HG03097 (cell line): ENCODE results near the gene U2AF2.

ENCODE experiments used
- ATAC-seq: cut with Tn5 transposase; IDR thresholded peaks from one replicate; pipeline ENCODE4 v1.9.1; 2021; ENCODE audit not compliant: unreplicated experiment, low FRiP score

U2AF2 gene

GRCh38 chr19:55654323-55654867 lies 440 bp upstream of the U2AF2 start:
- ATAC-seq, result peak; percentile 66

- no peak for ATAC-seq
Measured at GRCh38 chr19:55655648-55656040, 809 bp downstream of the U2AF2 start.

- no peak for ATAC-seq
Measured at GRCh38 chr19:55656552-55656951, 1.7 kb downstream of the U2AF2 start.

- no peak for ATAC-seq
Measured at GRCh38 chr19:55656988-55657747, 2.3 kb downstream of the U2AF2 start.

DNA sequence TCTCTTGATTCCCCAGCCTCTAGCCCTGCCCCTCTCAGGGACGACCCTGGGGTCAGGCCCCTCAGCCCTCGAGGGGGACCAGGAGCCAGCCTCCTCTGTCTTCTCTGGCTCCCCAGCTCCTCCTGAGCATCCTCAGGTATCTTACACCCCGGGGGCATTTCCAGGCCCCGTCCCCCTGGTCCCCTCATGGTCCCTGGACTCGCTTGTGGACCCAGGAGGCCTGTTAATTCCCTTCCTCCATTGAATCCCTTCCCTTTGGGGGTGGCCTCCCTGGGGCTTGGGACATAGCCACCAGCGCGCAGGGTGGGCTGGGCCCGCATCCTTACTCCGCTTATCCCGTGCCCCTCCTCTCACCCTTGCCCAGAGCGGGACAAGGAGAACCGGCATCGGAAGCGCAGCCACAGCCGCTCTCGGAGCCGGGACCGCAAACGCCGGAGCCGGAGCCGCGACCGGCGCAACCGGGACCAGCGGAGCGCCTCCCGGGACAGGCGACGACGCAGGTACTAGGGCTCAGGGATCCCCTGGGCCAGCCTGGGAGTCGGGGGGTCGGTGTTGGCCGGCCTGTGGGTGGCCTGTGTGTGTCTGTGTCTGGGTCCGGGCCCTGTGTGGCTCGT lies 4.1 kb downstream of the U2AF2 start:
- no peak for ATAC-seq

DNA sequence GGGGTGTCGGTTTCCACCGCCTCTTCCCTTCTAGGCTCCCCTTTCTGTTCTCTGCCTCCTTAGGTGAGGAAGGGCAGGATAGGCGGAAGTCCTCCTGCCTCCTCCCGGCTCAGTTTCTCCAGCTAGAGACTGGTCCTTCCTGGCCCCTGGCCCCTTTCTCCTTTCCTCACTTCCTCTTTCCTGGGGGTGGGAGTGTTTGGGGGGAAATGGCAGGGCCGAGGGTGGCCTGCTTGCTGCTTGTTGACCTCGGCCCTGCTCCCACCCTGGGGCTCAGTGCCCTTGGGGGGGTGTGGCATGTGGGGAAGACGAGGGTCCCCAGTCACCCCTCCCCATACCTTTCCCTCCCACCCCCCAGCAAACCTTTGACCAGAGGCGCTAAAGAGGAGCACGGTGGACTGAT lies 5.0 kb downstream of the U2AF2 start:
- ATAC-seq, result no peak

GRCh38 chr19:55660404-55660803 lies 5.6 kb downstream of the U2AF2 start:
- no peak for ATAC-seq

- no peak for ATAC-seq
Measured at GRCh38 chr19:55660991-55661390, 6.2 kb downstream of the U2AF2 start.

DNA sequence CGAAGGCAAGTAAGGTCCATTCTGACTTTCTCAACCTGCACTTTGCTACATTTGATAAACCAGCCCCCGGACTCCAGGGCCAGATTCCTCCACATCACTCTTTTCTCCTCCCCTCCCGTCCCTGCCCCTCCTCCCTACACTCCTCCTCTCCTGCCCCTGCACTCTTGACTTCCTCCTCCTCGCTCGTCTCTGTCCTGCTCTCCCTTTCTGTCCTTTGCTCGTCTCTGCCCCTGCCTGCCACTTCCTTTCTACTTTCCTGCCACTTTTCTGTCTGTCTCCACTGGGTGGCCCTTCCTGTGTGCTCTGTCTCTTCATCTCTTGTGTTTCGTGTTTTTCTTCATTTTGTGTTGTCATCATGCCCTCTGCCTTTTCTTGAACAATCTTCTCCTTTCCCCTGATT lies 7.0 kb downstream of the U2AF2 start:
- no peak for ATAC-seq

DNA sequence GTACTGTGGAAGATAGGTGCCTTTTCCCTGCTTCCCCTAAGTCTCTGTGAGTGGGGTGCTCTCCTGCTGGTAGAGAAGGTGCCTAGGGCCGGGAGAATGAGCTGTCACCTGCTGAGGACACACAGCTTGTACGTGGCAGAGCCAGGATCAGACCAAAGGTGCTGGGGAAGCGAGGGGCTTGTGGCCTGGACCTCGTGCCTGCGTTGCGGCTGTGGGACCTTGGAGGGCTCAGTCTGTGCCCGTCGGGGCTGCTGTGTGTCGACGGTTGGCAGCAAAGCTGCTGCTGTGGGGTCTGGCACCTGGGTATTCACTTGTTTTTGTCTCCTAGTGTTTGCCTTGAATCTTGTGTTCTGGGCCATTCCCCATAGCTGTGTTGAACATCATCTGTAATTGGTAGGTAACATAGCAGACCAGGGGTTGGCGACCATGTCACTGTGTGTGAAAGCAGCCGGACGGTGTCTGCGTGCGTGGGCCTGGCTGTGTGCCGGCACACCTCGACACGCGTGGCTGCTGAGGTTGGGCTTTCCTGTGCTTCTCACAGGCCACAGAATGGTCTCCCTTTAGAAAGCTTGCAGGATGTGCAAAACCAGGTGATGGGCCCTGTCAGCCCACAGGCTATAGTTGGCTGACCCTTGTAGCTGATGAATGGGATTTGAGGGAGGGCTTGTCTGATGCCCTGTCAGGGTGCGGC lies 9.2 kb downstream of the U2AF2 start:
- no peak for ATAC-seq

DNA sequence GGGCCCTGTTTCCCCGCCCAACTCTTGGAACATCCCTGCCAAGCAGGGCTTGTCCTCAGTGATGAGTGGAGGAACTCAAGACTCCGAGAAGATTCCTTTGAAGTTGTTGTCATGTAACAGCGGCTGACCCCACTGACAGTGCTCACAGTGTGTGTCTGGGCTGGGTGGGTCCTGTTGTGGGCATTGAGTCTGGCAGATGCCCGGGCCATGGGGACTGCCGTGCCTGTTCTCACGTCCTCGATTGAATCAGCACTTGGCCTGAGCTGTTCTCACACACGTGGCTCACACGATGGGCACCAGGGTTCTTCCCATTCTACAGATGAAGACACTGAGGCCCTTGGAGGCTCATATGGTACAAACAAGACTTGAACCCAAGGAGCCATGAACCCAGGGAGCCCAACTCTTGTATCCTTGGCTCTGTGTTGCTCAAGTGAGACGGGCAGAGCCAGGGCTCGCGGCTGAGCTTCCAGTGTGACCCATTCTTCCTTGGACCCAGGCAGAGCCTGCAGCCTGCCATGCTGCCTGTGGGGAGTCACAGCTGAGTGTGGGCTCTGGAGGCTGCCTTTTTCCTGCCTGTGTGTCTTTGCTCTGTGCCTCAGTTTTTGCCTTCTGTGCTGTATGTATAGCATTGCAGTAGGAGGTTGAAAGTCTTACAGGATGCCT lies 11.6 kb downstream of the U2AF2 start:
- ATAC-seq, result no peak

GRCh38 chr19:55667006-55667381 lies 12.2 kb downstream of the U2AF2 start:
- no peak for ATAC-seq

DNA sequence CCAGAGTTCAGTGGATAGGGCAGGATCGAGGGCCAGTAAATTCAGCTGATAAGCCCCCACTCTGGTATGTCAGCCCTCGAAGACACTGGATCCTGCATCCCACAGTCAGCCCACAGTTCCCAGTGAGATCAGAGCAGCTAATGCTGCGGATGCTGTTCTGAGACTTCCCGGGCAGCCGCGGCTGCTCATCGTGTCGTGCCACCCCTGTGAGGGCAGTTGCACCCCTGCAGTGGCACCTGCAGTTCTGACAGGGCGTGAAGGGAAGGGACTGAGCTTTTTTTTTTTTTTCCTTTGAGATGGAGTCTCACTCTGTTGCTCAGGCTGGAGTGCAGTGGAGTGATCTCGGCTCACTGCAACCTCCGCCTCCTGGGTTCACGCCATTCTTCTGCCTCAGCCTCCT lies 12.7 kb downstream of the U2AF2 start:
- no peak for ATAC-seq

DNA sequence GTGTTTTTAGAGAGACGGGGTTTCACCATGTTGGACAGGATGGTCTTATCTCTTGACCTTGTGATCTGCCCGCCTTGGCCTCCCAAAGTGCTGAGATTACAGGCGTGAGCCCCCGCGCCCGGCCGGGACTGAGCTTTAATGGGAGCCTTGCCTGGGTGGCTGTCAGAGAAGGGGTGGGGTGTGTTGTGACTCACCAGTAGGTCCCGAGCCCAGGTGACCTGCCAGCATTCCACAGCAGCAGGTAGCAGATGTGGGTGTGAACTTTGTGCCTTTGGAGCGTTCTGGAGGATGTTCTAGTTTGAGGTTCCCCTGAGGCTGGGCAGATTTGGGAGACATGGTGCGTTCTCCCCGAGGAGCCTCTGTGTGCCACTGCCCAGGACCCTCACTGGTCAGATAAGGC lies 13.1 kb downstream of the U2AF2 start:
- ATAC-seq, result no peak

GRCh38 chr19:55668603-55669348 lies 13.9 kb downstream of the U2AF2 start:
- ATAC-seq, result no peak

DNA sequence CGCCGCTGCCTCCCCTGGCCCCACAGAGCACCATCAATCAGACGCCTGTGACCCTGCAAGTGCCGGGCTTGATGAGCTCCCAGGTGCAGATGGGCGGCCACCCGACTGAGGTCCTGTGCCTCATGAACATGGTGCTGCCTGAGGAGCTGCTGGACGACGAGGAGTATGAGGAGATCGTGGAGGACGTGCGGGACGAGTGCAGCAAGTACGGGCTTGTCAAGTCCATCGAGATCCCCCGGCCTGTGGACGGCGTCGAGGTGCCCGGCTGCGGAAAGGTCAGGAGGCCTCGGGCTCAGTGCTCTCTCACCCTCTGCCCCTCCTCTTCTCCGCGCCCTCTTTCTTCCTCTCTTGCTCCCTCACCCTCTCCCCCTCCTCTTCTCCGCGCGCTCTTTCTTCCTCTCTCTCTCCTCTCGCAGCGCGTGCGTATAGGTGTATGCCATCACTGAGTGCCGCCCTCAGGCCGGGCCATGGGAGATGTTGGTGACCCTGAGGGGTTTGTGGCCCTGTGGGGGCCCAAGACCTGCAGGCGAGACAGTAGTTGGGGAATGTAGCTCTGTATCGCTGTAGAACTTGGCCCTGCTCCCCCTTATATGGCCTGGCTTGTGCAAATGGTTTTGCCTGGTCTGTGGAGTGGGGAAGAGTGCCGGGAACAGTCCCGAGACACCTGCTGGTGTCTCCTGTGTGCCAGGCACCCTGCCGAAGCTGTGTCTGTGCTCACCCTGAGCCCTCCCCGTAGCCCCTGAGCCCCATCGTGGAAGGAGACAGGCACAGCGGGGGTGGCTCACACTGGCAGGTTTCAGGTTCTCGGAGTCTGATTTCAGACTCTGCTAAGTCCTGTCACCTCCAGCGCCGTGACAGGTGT lies 14.8 kb downstream of the U2AF2 start:
- no peak for ATAC-seq

DNA sequence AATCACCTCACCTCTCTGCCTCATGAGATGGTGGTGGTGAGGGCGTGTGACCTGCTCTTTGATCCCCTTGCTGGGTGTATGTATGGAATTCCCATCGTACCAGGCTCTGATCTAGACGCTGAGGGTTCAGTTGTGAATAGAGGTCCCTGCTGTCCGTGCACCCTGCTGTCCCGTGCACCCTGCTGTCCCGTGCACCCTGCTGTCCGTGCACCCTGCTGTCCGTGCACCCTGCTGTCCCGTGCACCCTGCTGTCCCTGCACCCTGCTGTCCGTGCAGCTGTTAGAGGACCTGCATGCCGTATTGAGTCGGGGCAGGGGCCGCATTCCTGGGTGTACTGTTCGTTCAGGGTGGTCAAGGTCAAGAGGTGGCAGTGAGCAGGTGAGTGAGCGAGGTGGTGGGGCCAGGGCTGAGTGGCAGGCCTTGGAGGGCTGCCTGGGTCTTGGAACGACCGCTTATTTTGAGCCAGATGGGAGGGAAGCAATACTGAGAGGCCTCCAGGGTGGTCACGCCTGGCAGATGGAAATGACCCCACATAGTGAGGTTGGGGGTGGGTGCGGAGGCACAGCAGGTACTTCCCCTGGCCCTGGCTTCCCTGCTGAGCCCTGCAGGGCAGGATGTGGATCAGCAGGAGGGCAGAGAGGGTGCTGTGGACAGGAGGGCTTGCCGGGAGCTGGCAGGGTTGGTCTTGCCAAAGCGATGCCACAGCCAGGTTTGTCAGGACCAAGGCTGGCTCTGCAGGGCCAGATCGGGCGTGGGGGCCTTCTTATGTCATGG lies 15.6 kb downstream of the U2AF2 start:
- ATAC-seq, result no peak

DNA sequence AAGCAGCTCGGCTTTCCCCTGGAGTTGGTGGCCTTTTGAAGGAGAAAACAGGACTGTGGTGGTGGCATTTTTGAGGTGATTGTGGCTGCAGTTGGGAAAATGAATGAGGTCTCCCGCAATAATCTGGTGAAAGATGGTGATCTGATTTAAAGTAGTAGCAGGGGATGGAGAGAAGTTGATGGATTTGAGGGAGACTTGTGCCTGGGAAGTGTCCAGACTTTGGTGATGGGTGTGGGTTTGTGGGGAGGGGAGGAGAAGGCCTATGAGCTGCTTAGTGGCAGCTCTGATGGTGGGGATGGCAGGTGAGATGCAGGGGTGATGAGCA lies 16.2 kb downstream of the U2AF2 start:
- no peak for ATAC-seq

DNA sequence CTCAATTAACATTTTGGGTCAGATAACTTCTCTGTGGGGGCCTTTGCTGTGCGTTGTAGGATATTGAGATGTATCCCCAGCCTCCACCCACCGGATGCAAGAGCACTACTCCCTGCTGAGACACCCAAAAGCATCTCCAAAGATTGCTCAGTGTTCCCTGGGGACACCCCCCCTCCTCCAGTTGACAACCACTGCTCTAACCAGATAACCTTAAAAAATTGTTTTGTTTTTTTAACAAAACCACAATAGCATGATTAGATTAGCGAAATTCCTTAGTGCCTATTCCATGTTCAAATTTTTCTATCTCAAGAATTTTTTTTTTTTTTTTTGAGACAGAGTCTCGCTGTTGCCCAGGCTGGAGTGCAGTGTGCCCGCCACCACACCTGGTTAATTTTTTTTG lies 17.6 kb downstream of the U2AF2 start:
- no peak for ATAC-seq
